ENCODE measurements around the gene CHCHD1. TPM values are rescaled to one million over a fixed set of nuclear protein-coding genes. Genes with fewer than 3 reads are reported as not detected.

Gene CHCHD1
- total RNA-seq, 1 experiment from 2014 or later, result 36.6 TPM

DNA sequence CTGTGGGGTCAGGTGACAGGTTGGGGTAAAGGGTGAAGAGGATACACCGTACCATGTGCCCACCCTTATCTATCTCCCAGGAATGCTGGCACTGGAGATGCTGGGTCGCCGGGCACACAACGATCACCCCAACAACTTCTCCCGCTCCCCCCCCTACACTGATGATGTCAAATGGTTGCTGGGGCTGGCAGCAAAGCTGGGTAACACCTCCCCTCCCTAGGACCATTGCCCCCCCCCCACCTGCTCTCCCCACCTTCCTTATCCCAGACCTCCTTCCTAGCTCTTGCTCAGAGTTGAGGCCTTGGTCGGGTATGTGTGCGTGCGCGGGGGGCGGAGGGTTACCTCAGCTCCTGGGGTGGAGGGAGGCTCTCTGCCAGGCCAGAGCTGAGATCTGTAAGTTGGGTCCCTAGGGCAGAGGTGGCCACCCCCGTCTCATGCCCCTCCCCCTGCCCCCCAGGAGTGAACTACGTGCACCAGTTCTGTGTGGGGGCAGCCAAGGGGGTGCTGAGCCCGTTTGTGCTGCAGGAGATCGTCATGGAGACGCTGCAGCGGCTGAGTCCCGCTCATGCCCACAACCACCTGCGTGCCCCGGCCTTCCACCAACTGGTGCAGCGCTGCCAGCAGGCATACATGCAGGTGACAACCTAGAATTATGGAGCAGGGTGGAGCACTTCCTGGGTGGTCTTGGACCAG is 18.9 kb downstream of the CHCHD1 start:
- no peak for TF ChIP-seq EZH2phosphoT487 (IDR thresholded peaks at IDR 0.05; ENCODE audit: borderline replicate concordance)
- TF ChIP-seq ZNF274 (IDR thresholded peaks at IDR 0.05; ENCODE audit: low read depth, low read length), result no peak
- TF ChIP-seq CEBPB (IDR thresholded peaks at IDR 0.05; ENCODE audit: low read depth), result no peak
- TF ChIP-seq, protein P1, sequence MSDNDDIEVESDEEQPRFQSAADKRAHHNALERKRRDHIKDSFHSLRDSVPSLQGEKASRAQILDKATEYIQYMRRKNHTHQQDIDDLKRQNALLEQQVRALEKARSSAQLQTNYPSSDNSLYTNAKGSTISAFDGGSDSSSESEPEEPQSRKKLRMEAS (IDR thresholded peaks at IDR 0.05), result no peak
- TF ChIP-seq POLR2AphosphoS5 (IDR thresholded peaks at IDR 0.05; ENCODE audit: low read depth, low read length), result no peak
- no peak for TF ChIP-seq SRF (IDR thresholded peaks at IDR 0.05; ENCODE audit: low read depth)
- TF ChIP-seq EZH2 (IDR thresholded peaks at IDR 0.05), result no peak
- TF ChIP-seq TCF7L2 (IDR thresholded peaks at IDR 0.05; ENCODE audit: borderline replicate concordance, extremely low read depth, insufficient read depth, insufficient read length), result no peak
- TF ChIP-seq EGR1 (IDR thresholded peaks at IDR 0.05; ENCODE audit: low read depth), result no peak
- TF ChIP-seq SIN3A (IDR thresholded peaks at IDR 0.05; ENCODE audit: low read depth), result no peak
- TF ChIP-seq ELF1 (IDR thresholded peaks at IDR 0.05; ENCODE audit: borderline replicate concordance, low read depth), result no peak
- TF ChIP-seq FOSL1 (IDR thresholded peaks at IDR 0.05; ENCODE audit: low read depth), result no peak
- TF ChIP-seq ZFX (IDR thresholded peaks at IDR 0.05), result no peak
- no peak for TF ChIP-seq SP1 (IDR thresholded peaks at IDR 0.05; ENCODE audit: low read depth)
- Histone ChIP-seq H3K9ac (ENCODE audit: low read length) (no peak overlapping the region), H3K4me1 (ENCODE audit: control insufficient read depth in 1 of 2, insufficient read depth in 2 of 2, low read length in 2 of 2) (no peaks in the 10 kb centered on the region), H3K4me2 (ENCODE audit: low read length) (no peak overlapping the region), H3K9me3 (ENCODE audit: control insufficient read depth in 1 of 2, insufficient read depth in 1 of 2, low read depth in 1 of 2, low read length in 2 of 2) (no peaks in the 10 kb centered on the region), H3K79me2 (ENCODE audit: insufficient read depth, low read length) (no peaks in the 10 kb centered on the region), H3K36me3 (ENCODE audit: control insufficient read depth in 1 of 2, insufficient read depth in 2 of 2, low read length in 2 of 2) (peaks cover 20 to 35% of the 10 kb centered on the region in 2 experiments), H3K9me2 (ENCODE audit: insufficient read depth) (no peaks in the 10 kb centered on the region), H3K4me3 (replicated peaks in 1 of 2; ENCODE audit: low read depth in 1 of 2, low read length in 2 of 2) (no peak overlapping the region), H4K20me1 (ENCODE audit: insufficient read depth) (no peaks in the 10 kb centered on the region), H2AFZ (ENCODE audit: low read depth, low read length, poor library complexity, severe bottlenecking) (no peak overlapping the region), H3K27ac (ENCODE audit: low read depth, low read length) (no peak overlapping the region), H3K27me3 (ENCODE audit: insufficient read depth, low read length) (no peaks in the 10 kb centered on the region)
- 0 out of 2 replicates have a peak, but pooled peaks have one; percentile 12 for ATAC-seq
- no TSS peak for BruUV-seq (replicated peaks)
- CTCF ChIA-PET, result no interaction called here
- POLR2A ChIA-PET, result no interaction called here
- RAD21 ChIA-PET (ENCODE audit: low non-redundant PET in 1 of 2, low total read pairs in 2 of 2, uncharacterized antibody in 2 of 2, unreplicated experiment in 2 of 2), result no interaction called here
- intact Hi-C loops (cut with micrococcal nuclease), result no loop called here
- DNase-seq (ENCODE audit: low read depth, low spot score), result no peak
